ENCODE measurements around the gene GET4.

Gene GET4

DNA sequence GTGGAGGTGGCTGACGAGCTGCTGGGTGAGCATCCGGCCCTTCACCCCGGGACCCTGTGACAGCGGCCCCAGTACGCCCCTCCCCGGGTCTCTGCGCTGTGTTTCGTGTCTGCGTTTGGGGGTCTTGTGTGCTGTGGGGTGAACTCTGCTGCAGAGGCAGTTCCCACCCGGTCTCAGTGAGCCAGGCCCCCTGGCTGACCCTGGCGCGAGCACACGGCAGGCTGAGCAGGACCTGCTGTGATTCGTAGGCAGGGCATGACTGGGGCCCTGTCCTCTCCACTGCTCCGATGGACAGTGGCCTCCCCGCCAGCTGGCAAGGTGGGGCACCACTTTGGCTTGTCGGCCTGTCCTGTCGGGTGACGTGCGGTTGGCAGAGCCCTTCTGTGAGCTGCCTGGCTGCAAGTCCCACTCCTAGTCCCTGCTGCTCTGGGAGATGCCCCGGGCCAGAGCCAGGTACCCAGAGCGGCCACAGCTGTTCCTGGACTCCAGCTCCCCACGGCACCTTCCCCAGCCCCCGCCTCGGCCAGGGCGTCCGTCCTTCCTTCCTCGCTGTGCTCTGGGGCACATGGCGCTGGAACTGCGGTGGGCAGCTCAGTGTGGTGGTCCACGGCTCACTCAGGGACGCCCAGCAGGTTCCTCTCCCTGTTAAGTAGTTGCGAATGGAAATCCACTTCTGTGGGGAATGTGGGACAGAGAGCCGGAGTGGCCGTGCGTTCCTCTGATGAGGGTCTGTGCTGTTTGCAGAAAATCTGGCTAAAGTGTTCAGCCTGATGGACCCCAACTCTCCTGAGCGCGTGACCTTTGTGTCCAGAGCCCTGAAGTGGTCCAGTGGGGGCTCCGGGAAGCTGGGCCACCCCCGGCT lies 10.5 kb downstream of the GET4 start:
- H3K4me3 ChIP-seq (replicated peaks; ENCODE audit: low read depth, low read length), result no peak overlapping the region
- DNase-seq (ENCODE audit: low read depth), result no peak
- TF ChIP-seq, protein P1, sequence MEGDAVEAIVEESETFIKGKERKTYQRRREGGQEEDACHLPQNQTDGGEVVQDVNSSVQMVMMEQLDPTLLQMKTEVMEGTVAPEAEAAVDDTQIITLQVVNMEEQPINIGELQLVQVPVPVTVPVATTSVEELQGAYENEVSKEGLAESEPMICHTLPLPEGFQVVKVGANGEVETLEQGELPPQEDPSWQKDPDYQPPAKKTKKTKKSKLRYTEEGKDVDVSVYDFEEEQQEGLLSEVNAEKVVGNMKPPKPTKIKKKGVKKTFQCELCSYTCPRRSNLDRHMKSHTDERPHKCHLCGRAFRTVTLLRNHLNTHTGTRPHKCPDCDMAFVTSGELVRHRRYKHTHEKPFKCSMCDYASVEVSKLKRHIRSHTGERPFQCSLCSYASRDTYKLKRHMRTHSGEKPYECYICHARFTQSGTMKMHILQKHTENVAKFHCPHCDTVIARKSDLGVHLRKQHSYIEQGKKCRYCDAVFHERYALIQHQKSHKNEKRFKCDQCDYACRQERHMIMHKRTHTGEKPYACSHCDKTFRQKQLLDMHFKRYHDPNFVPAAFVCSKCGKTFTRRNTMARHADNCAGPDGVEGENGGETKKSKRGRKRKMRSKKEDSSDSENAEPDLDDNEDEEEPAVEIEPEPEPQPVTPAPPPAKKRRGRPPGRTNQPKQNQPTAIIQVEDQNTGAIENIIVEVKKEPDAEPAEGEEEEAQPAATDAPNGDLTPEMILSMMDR (IDR thresholded peaks at IDR 0.05; ENCODE audit: low read length, missing control alignments), result no peak

DNA sequence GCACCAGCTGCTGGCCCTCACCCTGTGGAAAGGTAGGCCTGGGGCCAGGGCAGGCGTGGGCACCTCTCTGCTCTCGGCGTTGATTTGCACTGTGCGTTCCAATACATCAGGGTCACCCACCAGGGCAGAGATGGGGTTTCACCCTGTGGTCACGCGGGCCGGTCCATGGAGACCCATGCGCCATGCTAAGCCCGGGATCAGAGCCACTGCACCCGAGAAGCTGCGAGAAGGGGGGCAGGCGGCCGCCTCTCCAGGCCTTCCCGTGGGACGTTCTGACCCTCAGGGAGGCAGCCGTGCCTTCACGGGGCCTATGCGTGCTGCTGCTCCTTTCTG lies 11.1 kb downstream of the GET4 start:
- H3K4me3 ChIP-seq (replicated peaks; ENCODE audit: low read depth, low read length), result no peak overlapping the region
- TF ChIP-seq, protein P1 (IDR thresholded peaks at IDR 0.05; ENCODE audit: low read length, missing control alignments), result no peak
- no peak for DNase-seq (ENCODE audit: low read depth)

DNA sequence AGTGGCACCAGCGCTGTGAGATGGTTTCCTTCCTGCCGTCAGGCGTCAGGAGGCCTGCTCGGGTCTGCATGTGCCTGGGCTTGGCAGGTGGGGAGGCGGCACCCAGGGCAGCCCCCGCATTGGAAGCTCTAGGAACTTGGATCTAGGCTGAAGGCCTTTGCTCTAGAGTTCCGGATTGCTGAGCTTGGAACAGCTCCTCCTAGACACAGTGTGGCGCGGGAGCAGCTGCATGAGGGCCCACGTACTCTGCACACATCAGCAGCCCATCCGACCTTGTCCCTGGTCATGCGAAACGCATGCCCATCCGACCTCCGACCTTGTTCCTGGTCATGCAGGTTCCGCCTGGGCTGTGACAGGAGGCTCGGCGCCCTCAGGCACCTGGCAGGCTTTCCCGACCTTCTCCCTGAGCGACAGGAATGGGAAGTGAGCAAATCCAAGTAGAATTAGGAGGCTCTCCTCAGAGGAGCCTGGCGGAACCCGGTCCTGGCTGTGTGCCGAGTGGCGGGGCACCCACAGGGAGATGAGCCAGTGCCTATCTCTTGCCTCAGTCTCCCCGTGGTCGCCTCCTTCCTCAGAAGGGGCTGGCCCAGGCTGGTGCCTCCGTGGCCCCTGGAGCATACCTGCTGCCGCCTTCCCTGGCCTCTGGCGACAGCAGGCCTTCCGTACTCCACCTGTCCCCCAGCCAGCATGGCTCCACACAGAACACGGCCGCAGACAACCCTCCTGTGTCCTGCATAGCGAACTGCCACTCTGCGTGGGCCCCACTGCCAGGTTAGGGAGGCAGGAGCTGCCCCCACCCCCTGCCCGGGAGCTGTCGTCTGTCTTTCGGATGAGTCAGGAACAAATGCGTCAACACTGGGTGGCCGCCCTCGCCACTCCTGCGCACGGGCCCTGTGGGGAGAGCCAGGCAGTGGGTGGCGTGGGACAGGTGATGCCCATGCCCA lies 12.0 kb downstream of the GET4 start:
- TF ChIP-seq, protein P1 (IDR thresholded peaks at IDR 0.05; ENCODE audit: low read length, missing control alignments), result no peak
- no peak for DNase-seq (ENCODE audit: low read depth)
- no peak overlapping the region for H3K4me3 ChIP-seq (replicated peaks; ENCODE audit: low read depth, low read length)

DNA sequence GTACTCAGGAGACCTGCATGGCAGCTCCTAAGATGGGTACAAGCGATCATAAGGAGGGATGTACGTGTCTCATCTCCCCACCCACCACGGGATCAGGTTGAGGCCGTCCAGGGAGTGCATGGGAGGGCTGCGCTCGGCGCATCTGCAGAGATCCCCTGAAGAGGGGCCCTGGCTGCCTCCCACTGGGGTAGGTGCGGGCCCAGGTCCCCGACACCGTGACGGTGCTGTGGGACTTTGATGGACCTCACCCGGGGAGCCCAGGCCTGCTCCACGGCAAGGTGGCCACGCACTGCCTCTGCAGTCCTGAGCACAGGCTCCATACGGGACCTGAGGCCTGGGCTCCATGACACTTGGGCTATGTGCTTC lies 12.7 kb downstream of the GET4 start:
- no peak overlapping the region for H3K4me3 ChIP-seq (replicated peaks; ENCODE audit: low read depth, low read length)
- TF ChIP-seq, protein P1 (IDR thresholded peaks at IDR 0.05; ENCODE audit: low read length, missing control alignments), result no peak
- no peak for DNase-seq (ENCODE audit: low read depth)

DNA sequence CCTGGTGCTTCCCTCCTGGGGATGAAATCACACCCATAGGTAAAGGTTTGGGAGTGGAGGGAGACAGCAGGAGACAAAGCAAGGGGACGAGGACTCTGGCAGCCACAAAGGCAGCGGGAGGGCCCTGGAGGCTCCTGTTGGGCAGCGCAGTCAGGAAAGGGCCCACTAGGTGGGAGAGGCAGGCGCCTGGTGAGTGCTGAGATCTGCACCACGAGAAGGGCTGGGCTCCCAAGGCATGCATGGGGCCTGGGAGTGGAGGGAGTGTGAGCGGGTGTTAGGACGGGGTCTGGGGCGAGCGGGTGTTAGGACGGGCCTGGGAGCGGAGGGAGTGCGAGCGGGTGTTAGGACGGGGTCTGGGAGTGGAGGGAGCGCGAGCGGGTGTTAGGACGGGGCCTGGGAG lies 13.0 kb downstream of the GET4 start:
- TF ChIP-seq, protein P1 (IDR thresholded peaks at IDR 0.05; ENCODE audit: low read length, missing control alignments), result no peak
- no peak for DNase-seq (ENCODE audit: low read depth)

DNA sequence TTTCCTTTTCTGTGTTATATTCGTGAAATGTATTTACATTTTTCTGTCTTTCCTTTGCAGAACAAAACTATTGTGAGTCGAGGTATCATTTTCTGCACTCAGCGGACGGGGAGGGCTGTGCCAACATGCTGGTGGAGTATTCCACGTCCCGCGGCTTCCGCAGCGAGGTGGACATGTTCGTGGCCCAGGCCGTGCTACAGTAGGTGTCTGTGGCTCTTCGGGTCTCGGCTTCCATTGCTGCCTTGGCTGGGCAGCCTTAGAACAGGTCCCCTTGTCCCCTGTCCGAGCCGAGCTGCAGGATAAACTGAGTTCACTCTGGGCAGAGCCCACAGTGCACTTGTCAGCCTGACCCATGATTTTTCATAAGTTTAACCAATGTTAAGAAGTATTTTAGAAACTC lies 14.5 kb downstream of the GET4 start:
- TF ChIP-seq, protein P1 (IDR thresholded peaks at IDR 0.05; ENCODE audit: low read length, missing control alignments), result no peak
- DNase-seq (ENCODE audit: low read depth), result no peak
- no peak overlapping the region for H3K4me3 ChIP-seq (replicated peaks; ENCODE audit: low read depth, low read length)

More for the DNA sequence above, 13.0 kb downstream of the GET4 start:
- no peak overlapping the region for H3K4me3 ChIP-seq (replicated peaks; ENCODE audit: low read depth, low read length)

Data from fibroblast of pulmonary artery (primary cell).